DOHH2 (cell line): ENCODE data around the gene SLC22A16.
"Not testable (repeated sequence)": the region's sequence is repeated elsewhere in the genome, so short reads cannot be mapped to it uniquely, and the experiment has no call there.

Source experiments
- CTCF ChIP-seq: fragments of 200-600 bp; sonication (generic); IDR thresholded peaks from one replicate; pipeline ENCODE4 v1.5.1; 2014; ENCODE audit warnings: antibody characterized with exemption, mild to moderate bottlenecking, low read depth, low read length; ENCODE audit not compliant: poor library complexity, severe bottlenecking
- EZH2phosphoT487 ChIP-seq: fragments of 200-600 bp; sonication (generic); IDR thresholded peaks from 2 replicates; pipeline ENCODE4 v1.6.1; 2017; ENCODE audit warnings: borderline replicate concordance, mild to moderate bottlenecking, antibody characterized with exemption, low read length, moderate library complexity, mixed read lengths

- not testable (repeated sequence) for TF ChIP-seq CTCF, EZH2phosphoT487
These were observed 36.1 kb upstream of the SLC22A16 start for GRCh38 chr6:110512549-110512948.
